ENCODE data around the gene PLCZ1.

DNA sequence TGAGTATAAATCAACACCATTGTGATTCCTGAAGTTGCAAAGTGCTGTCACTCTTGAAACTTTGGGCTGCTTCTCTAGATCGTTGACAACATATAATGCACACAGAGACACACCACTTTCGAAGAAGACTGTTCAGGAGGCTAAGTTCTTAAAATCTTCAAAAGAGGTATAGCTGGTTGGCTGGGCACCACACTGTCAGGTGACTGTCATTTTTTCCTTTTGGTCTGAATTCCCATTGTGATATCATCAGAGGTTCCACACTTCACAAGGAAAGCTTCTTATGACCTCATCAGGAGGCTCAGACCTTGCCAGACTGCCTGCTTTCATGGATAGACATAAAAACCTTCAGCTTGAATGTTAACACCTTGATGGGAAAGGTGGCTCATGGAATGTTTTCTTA is at the start of gene PLCZ1, which contains the start of gene CAPZA3:
- TF ChIP-seq, protein P1, sequence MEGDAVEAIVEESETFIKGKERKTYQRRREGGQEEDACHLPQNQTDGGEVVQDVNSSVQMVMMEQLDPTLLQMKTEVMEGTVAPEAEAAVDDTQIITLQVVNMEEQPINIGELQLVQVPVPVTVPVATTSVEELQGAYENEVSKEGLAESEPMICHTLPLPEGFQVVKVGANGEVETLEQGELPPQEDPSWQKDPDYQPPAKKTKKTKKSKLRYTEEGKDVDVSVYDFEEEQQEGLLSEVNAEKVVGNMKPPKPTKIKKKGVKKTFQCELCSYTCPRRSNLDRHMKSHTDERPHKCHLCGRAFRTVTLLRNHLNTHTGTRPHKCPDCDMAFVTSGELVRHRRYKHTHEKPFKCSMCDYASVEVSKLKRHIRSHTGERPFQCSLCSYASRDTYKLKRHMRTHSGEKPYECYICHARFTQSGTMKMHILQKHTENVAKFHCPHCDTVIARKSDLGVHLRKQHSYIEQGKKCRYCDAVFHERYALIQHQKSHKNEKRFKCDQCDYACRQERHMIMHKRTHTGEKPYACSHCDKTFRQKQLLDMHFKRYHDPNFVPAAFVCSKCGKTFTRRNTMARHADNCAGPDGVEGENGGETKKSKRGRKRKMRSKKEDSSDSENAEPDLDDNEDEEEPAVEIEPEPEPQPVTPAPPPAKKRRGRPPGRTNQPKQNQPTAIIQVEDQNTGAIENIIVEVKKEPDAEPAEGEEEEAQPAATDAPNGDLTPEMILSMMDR (IDR thresholded peaks at IDR 0.05; ENCODE audit: insufficient read depth, low read length): no peak
- TF ChIP-seq POLR2AphosphoS5 (IDR thresholded peaks at IDR 0.05; ENCODE audit: low read depth) (no peak), GABPA (IDR thresholded peaks at IDR 0.05; ENCODE audit: low read depth) (no peak), SPI1 (IDR thresholded peaks at IDR 0.05; ENCODE audit: borderline replicate concordance, low read depth) (no peak)
- TF ChIP-seq, protein P2, sequence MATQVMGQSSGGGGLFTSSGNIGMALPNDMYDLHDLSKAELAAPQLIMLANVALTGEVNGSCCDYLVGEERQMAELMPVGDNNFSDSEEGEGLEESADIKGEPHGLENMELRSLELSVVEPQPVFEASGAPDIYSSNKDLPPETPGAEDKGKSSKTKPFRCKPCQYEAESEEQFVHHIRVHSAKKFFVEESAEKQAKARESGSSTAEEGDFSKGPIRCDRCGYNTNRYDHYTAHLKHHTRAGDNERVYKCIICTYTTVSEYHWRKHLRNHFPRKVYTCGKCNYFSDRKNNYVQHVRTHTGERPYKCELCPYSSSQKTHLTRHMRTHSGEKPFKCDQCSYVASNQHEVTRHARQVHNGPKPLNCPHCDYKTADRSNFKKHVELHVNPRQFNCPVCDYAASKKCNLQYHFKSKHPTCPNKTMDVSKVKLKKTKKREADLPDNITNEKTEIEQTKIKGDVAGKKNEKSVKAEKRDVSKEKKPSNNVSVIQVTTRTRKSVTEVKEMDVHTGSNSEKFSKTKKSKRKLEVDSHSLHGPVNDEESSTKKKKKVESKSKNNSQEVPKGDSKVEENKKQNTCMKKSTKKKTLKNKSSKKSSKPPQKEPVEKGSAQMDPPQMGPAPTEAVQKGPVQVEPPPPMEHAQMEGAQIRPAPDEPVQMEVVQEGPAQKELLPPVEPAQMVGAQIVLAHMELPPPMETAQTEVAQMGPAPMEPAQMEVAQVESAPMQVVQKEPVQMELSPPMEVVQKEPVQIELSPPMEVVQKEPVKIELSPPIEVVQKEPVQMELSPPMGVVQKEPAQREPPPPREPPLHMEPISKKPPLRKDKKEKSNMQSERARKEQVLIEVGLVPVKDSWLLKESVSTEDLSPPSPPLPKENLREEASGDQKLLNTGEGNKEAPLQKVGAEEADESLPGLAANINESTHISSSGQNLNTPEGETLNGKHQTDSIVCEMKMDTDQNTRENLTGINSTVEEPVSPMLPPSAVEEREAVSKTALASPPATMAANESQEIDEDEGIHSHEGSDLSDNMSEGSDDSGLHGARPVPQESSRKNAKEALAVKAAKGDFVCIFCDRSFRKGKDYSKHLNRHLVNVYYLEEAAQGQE (IDR thresholded peaks at IDR 0.05; ENCODE audit: insufficient replicate concordance, low read depth): no peak
